ENCODE results near the gene C20orf141.
"Not testable (repeated sequence)": the region's sequence is repeated elsewhere in the genome, so short reads cannot be mapped to it uniquely, and the experiment has no call there.

Gene C20orf141

GRCh38 chr20:2799688-2800520 lies 14.9 kb upstream of the C20orf141 start:
- DNase-seq, result peak in 1 of 2 donors; percentile 10

- DNase-seq, result peak in 1 of 2 donors; percentile 3
Measured at GRCh38 chr20:2800521-2801285, 14.1 kb upstream of the C20orf141 start, which contains the start of gene CPXM1. CPXM1 (minus strand) TSS chr20:2800627; CDS start chr20:2800572, 55 bp downstream.

- DNase-seq, result no peak
Measured at GRCh38 chr20:2801286-2801728, 13.5 kb upstream of the C20orf141 start.

- no peak for DNase-seq
Measured at GRCh38 chr20:2804041-2804828, 10.6 kb upstream of the C20orf141 start.

DNA sequence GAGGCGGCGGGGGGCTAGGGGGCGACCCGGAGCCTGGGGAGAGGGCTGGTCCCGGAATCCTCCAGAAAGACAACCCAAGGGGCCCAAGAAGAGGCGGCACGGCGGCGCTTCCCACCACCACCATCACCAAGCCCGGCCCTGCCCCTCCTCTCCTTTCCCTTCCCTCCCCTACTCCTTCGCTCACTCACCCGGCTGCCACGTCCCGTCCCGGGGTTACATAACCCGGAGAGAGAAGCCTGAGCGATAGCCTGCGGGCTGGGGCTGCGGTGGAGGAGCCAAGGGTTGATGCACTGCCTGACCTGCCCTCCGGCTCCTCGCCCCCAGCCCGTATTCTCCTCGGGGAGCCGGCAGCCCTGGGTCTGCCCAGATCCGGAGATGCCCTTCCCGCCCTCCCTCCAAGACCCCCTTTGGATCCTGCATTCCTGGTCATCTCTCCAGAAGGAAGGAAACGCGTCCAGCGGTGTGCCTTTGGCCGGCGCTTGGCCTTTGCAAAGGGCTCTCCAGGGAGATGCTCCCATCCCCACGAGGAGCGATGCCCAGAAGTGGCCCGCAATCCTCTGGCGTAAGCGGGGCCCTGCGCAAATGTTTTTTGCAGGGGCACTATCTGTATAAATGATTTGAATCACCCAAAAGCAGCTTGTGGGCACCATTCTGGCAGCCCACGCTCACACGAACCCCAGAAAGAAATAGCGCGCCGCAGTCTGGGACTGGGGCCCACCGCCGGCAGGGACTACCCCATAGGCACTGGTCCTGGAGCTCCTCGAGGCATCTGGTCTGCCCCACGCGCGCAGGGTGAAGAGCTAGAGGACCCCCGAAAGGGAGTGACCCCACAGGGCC lies 9.7 kb upstream of the C20orf141 start:
- DNase-seq, result no peak

DNA sequence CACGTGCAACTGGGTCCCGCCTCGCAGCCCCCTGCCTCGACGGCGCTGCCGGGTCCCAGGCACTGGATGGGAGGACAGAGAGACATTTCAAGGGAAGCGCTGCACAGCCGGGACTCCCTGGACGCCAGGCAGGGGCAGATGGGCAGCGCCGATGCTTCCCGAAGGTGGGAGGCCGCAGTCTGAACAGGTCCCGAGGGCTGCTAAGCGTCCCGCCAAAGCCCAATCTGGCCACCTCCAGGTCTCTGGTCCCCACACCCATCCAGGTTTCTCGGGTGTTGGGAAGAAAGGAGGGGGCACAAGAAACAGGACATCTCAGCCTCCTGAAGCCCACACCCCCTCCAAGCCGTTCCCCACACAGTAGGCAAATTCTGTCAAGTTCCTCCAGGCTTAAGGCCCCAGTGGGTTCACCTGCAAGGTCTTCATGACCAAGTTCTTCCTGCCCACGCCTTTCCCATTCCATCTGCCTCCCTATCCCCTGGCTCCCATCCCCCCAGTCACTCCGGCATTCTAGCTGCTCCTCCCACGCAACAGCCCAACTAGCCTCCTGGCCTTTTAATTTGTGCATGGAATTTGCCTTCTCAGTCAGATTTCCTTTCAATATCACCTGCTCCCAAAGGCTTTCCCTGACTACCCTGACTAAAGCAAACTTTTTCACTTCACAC lies 9.0 kb upstream of the C20orf141 start:
- DNase-seq, result no peak

- no peak for DNase-seq
Measured at GRCh38 chr20:2806351-2806701, 8.5 kb upstream of the C20orf141 start.

- DNase-seq, result no peak
Measured at GRCh38 chr20:2807019-2807418, 7.8 kb upstream of the C20orf141 start.

GRCh38 chr20:2807929-2808328 lies 6.9 kb upstream of the C20orf141 start:
- not testable (repeated sequence) for DNase-seq

DNA sequence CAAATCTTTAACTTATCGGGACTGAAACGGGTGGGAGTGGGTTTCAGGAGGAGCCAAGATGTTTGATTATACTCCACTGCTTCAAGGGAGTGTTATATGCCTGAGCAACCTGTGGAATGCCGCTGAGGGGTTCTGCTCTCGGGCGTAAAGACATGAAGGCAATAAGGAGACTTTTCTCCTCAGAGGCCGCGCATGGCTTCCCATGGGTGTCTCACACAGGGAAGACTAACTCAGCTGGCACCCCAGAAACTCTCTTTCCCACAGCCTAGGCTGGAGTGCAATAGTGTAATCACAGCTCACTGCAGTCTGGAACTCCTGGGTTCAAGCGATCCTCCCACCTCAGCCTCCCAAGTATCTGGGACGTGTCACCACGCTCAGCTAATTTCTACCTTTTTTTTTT lies 5.1 kb upstream of the C20orf141 start:
- no peak for DNase-seq

GRCh38 chr20:2812189-2812588 lies 2.6 kb upstream of the C20orf141 start:
- DNase-seq, result no peak

- DNase-seq, result no peak
Measured at GRCh38 chr20:2814076-2814475, 711 bp upstream of the C20orf141 start.

DNA sequence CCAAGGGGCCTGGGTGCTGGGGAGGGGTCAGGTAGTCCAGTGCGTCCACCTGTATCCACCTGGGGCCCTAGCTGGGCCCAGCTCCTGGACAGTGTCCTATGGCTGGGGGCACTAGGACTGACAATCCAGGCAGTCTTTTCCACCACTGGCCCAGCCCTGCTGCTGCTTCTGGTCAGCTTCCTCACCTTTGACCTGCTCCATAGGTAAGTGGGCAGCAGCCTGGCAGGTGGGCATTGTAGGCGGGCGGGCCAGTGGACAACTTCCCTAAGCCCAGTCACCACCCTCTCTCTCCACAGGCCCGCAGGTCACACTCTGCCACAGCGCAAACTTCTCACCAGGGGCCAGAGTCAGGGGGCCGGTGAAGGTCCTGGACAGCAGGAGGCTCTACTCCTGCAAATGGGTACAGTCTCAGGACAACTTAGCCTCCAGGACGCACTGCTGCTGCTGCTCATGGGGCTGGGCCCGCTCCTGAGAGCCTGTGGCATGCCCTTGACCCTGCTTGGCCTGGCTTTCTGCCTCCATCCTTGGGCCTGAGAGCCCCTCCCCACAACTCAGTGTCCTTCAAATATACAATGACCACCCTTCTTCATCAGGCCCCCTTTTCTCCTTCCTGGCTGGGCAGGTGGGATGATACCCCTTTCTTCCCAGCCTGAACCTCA lies 584 bp downstream of the C20orf141 start:
- DNase-seq, result no peak

DNA sequence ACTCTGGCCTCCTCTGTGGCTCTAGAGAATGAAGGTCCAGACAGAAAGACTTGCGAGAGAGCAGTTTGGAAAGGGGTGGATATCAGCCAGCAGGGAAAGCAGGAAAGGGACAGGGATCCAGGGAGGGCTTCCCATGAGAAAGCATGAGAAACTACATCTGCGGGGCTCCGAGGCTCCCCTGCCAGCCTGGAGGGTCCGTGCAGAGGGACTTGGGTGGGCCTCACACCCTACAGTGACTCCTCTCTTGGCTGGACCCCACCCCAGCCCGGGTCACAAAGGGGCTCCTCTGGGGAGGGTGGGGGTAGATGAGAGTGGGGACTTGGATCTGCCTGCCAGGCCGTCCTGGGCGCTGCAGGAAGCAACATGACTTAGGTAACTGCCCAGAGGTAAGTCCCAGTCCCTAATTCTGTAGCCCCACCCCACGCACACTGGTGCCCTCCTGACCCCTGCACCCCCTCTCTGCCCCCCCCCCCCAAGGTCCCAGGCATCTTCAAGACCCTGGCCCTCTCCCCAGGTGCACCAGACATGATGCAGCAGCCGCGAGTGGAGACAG lies 1.3 kb downstream of the C20orf141 start, which contains the start of gene TMEM239:
Gene TMEM239 (plus strand): TSS at position 335 of the 553 bp plus-strand sequence. CDS start 191 bp downstream, at position 526.
- no peak for DNase-seq

DNA sequence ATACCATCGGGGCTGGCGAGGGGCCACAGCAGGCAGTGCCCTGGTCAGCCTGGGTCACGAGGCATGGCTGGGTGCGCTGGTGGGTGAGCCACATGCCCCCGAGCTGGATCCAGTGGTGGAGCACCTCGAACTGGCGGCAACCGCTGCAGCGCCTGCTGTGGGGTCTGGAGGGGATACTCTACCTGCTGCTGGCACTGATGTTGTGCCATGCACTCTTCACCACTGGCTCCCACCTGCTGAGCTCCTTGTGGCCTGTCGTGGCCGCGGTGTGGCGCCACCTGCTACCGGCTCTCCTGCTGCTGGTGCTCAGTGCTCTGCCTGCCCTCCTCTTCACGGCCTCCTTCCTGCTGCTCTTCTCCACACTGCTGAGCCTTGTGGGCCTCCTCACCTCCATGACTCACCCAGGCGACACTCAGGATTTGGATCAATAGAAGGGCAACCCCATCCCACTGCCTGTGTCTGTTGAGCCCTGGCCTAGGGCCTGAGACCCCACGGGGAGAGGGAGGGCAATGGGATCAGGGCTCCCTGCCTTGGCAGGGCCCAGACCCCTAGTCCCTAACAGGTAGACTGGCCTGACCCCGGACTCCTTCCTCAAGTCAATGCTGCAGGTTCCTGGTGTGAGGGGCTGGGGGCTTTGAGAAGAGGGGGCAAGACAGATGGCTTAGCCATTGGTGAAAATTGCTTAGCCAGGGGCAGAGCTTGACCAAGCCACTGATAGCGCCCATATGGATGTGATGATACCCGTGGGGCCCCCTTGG lies 2.0 kb downstream of the C20orf141 start:
- no peak for DNase-seq

GRCh38 chr20:2817341-2817726 lies 2.5 kb downstream of the C20orf141 start:
- DNase-seq, result no peak

- no peak for DNase-seq
Measured at GRCh38 chr20:2817891-2818595, 3.3 kb downstream of the C20orf141 start.

- no peak for DNase-seq
Measured at GRCh38 chr20:2820084-2820895, 5.5 kb downstream of the C20orf141 start.
